IMR-90 (cell line): ENCODE measurements around the gene TARS3. TPM values are rescaled to one million over a fixed set of nuclear protein-coding genes. Genes with fewer than 3 reads are reported as not detected.

Experiments
- ATAC-seq: fragments of 200-7000 bp; cut with Tn5 transposase; 2 replicates; pipeline ENCODE4 v1.9.1; 2020; ENCODE audit warnings: low read depth, mild to moderate bottlenecking, moderate library complexity
- BruUV-seq: library from RNA; stranded (reverse); fragments of 400-500 nt; replicated peaks from 2 replicates; lab custom pipeline; 2021; lab: Mats Ljungman, UMichigan
- CTCF ChIA-PET: fragments of 300-600 bp; formaldehyde crosslinking; extraction: SDS; loops from one replicate; lab custom pipeline; 2021; ENCODE audit warnings: antibody characterized with exemption; lab: Yijun Ruan, JAX
- POLR2A ChIA-PET: fragments of 300-600 bp; sonication (Branson Sonifier 250); formaldehyde crosslinking; loops from one replicate; lab custom pipeline; 2022; ENCODE audit warnings: antibody characterized with exemption; ENCODE audit not compliant: unreplicated experiment; lab: Charles Lee
- DNase-seq: peaks from one replicate; pipeline ENCODE4 v3.0.0; 2013
- H2AFZ ChIP-seq: replicated peaks from 2 replicates; pipeline ENCODE3; 2013; ENCODE audit warnings: low read length, mild to moderate bottlenecking; ENCODE audit not compliant: poor library complexity
- H2AK5ac ChIP-seq: 2 replicates; pipeline ENCODE4 v1.6.1; 2013; ENCODE audit warnings: low read depth, low read length, inconsistent platforms
- H2AK9ac ChIP-seq: replicated peaks from 2 replicates; pipeline ENCODE3; 2013; ENCODE audit warnings: mild to moderate bottlenecking, low read depth, low read length, moderate library complexity; ENCODE audit not compliant: poor library complexity
- H2BK120ac ChIP-seq: 2 replicates; pipeline ENCODE4 v1.6.1; 2013; ENCODE audit warnings: low read depth, low read length, inconsistent platforms
- H2BK15ac ChIP-seq: 3 replicates; pipeline ENCODE4 v1.6.1; 2013; ENCODE audit warnings: low read depth, low read length, inconsistent platforms
- H2BK20ac ChIP-seq: 2 replicates; pipeline ENCODE4 v1.6.1; 2013; ENCODE audit warnings: low read depth, mild to moderate bottlenecking, inconsistent platforms, low read length, moderate library complexity
- H2BK5ac ChIP-seq: 2 replicates; pipeline ENCODE4 v1.6.1; 2013; ENCODE audit warnings: mild to moderate bottlenecking, low read depth, low read length, inconsistent platforms; ENCODE audit not compliant: poor library complexity, severe bottlenecking
- H3K14ac ChIP-seq: replicated peaks from 2 replicates; pipeline ENCODE4 v1.6.1; 2013; ENCODE audit warnings: low read depth, low read length, inconsistent platforms
- H3K18ac ChIP-seq: 2 replicates; pipeline ENCODE4 v1.6.1; 2013; ENCODE audit warnings: low read depth, low read length, control low read depth
- H3K23ac ChIP-seq: 2 replicates; pipeline ENCODE4 v1.6.1; 2013; ENCODE audit warnings: low read depth, low read length, inconsistent platforms
- H3K27ac ChIP-seq: 2 replicates; pipeline ENCODE4 v1.5.1; 2013; ENCODE audit warnings: mild to moderate bottlenecking, control low read depth, low read length; ENCODE audit not compliant: insufficient read depth
- H3K27me3 ChIP-seq: 2 replicates; pipeline ENCODE4 v1.6.1; 2013; ENCODE audit warnings: low read length; ENCODE audit not compliant: control insufficient read depth, insufficient read depth
- H3K36me3 ChIP-seq: 2 replicates; pipeline ENCODE4 v1.6.1; 2013; ENCODE audit warnings: low read length, mixed read lengths; ENCODE audit not compliant: control insufficient read depth, insufficient read depth
- H3K4ac ChIP-seq: 2 replicates; pipeline ENCODE4 v1.6.1; 2013; ENCODE audit warnings: low read depth, low read length, inconsistent platforms
- H3K4me1 ChIP-seq: 2 replicates; pipeline ENCODE4 v1.6.1; 2013; ENCODE audit warnings: low read length, mixed read lengths; ENCODE audit not compliant: control insufficient read depth, insufficient read depth
- H3K4me2 ChIP-seq: 2 replicates; pipeline ENCODE4 v1.6.1; 2013; ENCODE audit warnings: low read depth, mild to moderate bottlenecking, control low read depth, low read length, moderate library complexity
- H3K4me3 ChIP-seq: 2 replicates; pipeline ENCODE4 v1.5.1; 2013; ENCODE audit warnings: low read depth, mild to moderate bottlenecking, control low read depth, low read length, moderate library complexity; ENCODE audit not compliant: insufficient read depth
- H3K56ac ChIP-seq: 2 replicates; pipeline ENCODE4 v1.6.1; 2013; ENCODE audit warnings: low read length, inconsistent platforms; ENCODE audit not compliant: insufficient read depth; ENCODE audit errors: extremely low read depth
- H3K79me1 ChIP-seq, 2 experiments: 2 replicates each; pipeline ENCODE4 v1.6.1; 2013; ENCODE audit warnings: low read length in 2 of 2, inconsistent platforms in 1 of 2, low read depth in 1 of 2
- H3K9ac ChIP-seq: 2 replicates; pipeline ENCODE4 v1.6.1; 2013; ENCODE audit warnings: low read depth, low read length, control low read depth
- H3K9me1 ChIP-seq: 2 replicates; pipeline ENCODE4 v1.6.1; 2013; ENCODE audit warnings: low read length, inconsistent platforms; ENCODE audit not compliant: insufficient read depth
- H3K9me3 ChIP-seq: 2 replicates; pipeline ENCODE4 v1.6.1; 2013; ENCODE audit warnings: low read length; ENCODE audit not compliant: control insufficient read depth, insufficient read depth
- H4K20me1 ChIP-seq: 2 replicates; pipeline ENCODE4 v1.6.1; 2013; ENCODE audit warnings: low read length, inconsistent platforms; ENCODE audit not compliant: insufficient read depth
- H4K5ac ChIP-seq: 2 replicates; pipeline ENCODE4 v1.6.1; 2013; ENCODE audit warnings: mild to moderate bottlenecking, low read depth, low read length, control low read depth
- H4K8ac ChIP-seq, 2 experiments: 2 replicates each; pipeline ENCODE4 v1.6.1; 2013; ENCODE audit warnings: low read depth in 2 of 2, low read length in 2 of 2, control low read depth in 1 of 2, inconsistent platforms in 1 of 2
- H4K91ac ChIP-seq: 2 replicates; pipeline ENCODE4 v1.6.1; 2013; ENCODE audit warnings: low read depth, low read length, inconsistent platforms; ENCODE audit not compliant: insufficient read depth
- CEBPB ChIP-seq: IDR thresholded peaks from 2 replicates; pipeline ENCODE4 v1.6.1; 2012; ENCODE audit warnings: low read depth, low read length, improper control_type of control experiment
- FOS ChIP-seq: fragments of 150-350 bp; IDR thresholded peaks from 2 replicates; pipeline ENCODE4 v1.6.1; 2016; ENCODE audit warnings: low read depth, low read length
- WGBS, 2 experiments: methylation state at CpG; one replicate each; pipeline versions ENCODE4 v1.1.5 to v1.1.7; 2013; ENCODE audit warnings: missing lambda C conversion rate in 2 of 2; ENCODE audit not compliant: insufficient read length in 1 of 2; ENCODE audit errors: extremely low coverage in 2 of 2; 5-methylcytosine and 5-hydroxymethylcytosine counted together
- dilution Hi-C: fragments of 300-500 bp; cut with HindIII; formaldehyde crosslinking; loops from one replicate; pipeline ENCODE4 v1.14.3; 2018; ENCODE audit warnings: low sequenced_read_pairs; ENCODE audit not compliant: unreplicated experiment
- in situ Hi-C: fragments of 300-500 bp; cut with MboI; formaldehyde crosslinking; loops from 3 replicates; pipeline ENCODE4 v1.14.3; 2019; ENCODE audit warnings: low sequenced_read_pairs, inconsistent platforms, mixed read lengths
- intact Hi-C: fragments of 100-400 bp; cut with micrococcal nuclease; formaldehyde crosslinking; loops from 2 replicates; pipeline ENCODE4 v1.10.0; 2022
- polyA plus RNA-seq, 3 experiments: library from polyadenylated mRNA; depleted of rRNA; stranded (reverse); fragments of >200 nt; gene quantifications; 2 replicates each; pipeline ENCODE4 v1.2.3, GENCODE V29; 2012; ENCODE audit warnings: low replicate concordance in 1 of 3
- total RNA-seq: library from RNA; depleted of rRNA; stranded (reverse); fragments of >200 nt; gene quantifications from 2 replicates; pipeline ENCODE4 v1.2.3, GENCODE V29; 2012

The TARS3 gene
- total and polyA plus RNA-seq, 2 of the 4 experiments (the other 2 are of a cell fraction), result 3.4 to 9.3 TPM

GRCh38 chr15:101637919-101638318, 86.4 kb downstream of the TARS3 start:
- no peak overlapping the region for H3K4me2 ChIP-seq
- H4K5ac ChIP-seq, result no peak overlapping the region
- no peak overlapping the region for H2BK120ac ChIP-seq
- intact Hi-C loops (no loop called here), in situ Hi-C loops (no loop called here), dilution Hi-C loops (no loop called here)
- no peak overlapping the region for H3K18ac ChIP-seq
- H3K56ac ChIP-seq, result no peak overlapping the region
- H2AK9ac ChIP-seq, result no peak overlapping the region
- no peak overlapping the region for H2AK5ac ChIP-seq
- H2BK15ac ChIP-seq, result no peak overlapping the region
- H3K14ac ChIP-seq, result no peak overlapping the region
- no peak overlapping the region for H3K23ac ChIP-seq
- H3K9me1 ChIP-seq, result 0 out of 2 replicates have a peak, but pooled peaks cover 4% of the 10 kb centered on the region
- BruUV-seq, result no TSS peak
- no CpG with 5 or more reads among the region's 3 CpGs for WGBS, 2 experiments
- DNase-seq, result no peak
- peaks cover 5% of the 10 kb centered on the region for H3K4me1 ChIP-seq
- no peak overlapping the region for H3K4me3 ChIP-seq
- no peak overlapping the region for H4K8ac ChIP-seq
- H3K4ac ChIP-seq, result no peak overlapping the region
- no peak overlapping the region for H2BK5ac ChIP-seq
- peaks cover 4% of the 10 kb centered on the region; the same call in 1 of the 2 replicates for H4K20me1 ChIP-seq
- no peaks in the 10 kb centered on the region for H3K9me3 ChIP-seq
- H3K27ac ChIP-seq, result no peak overlapping the region
- H2BK20ac ChIP-seq, result no peak overlapping the region
- ATAC-seq, result no peak
- no peak for TF ChIP-seq FOS
- 0 out of 2 replicates have a peak, but pooled peaks have one; percentile 2 for TF ChIP-seq CEBPB
- H4K91ac ChIP-seq, result no peak overlapping the region
- ChIA-PET POLR2A (no interaction called here), CTCF (interaction anchor here (0.7 kb wide), 1 partner anchor 337 kb away, joined by 3 read pairs; no protein-coding TSS in a partner anchor)
- H3K27me3 ChIP-seq, result no peaks in the 10 kb centered on the region
- H3K79me1 ChIP-seq, result peaks cover 7 to 15% of the 10 kb centered on the region in 2 experiments; a peak in 3 of 4 replicates
- H2AFZ ChIP-seq, result no peak overlapping the region
- H3K9ac ChIP-seq, result no peak overlapping the region
- H3K36me3 ChIP-seq, result peaks cover 8% of the 10 kb centered on the region; the same call in 1 of the 2 replicates
